ENCODE data around the gene BLZF1. TPM values are rescaled to one million over a fixed set of nuclear protein-coding genes. Genes with fewer than 3 reads are reported as not detected.

The BLZF1 gene
- total and polyA plus RNA-seq, 2 donors (not counting 1 experiment from before 2014, with no cell fraction given) = 5.9 to 21.3 TPM

GRCh38 chr1:169363046-169363730, 4.8 kb upstream of the BLZF1 start:
- DNase-seq (no peak), ATAC-seq (ENCODE audit: low read depth) (no peak)
- Histone ChIP-seq H3K27ac (ENCODE audit: low read length in 2 of 2) (no peak overlapping the region), H3K4me2 (replicated peaks; ENCODE audit: low read depth, low read length, poor library complexity, severe bottlenecking) (no peak overlapping the region), H3K4me3 (ENCODE audit: control extremely low read depth in 1 of 5, extremely low read depth in 1 of 5, insufficient read depth in 1 of 5, low read depth in 2 of 5, low read length in 4 of 5) (no peak overlapping the region), H3K9ac (ENCODE audit: low read length) (no peak overlapping the region), H2AFZ (ENCODE audit: insufficient read depth, low read depth, low read length, poor library complexity, severe bottlenecking) (no peak overlapping the region), H3K27me3 (replicated peaks in 1 of 4; ENCODE audit: control extremely low read depth in 1 of 4, control insufficient read depth in 3 of 4, insufficient read depth in 4 of 4, low read length in 3 of 4) (no peaks in the 10 kb centered on the region), H3K79me2 (ENCODE audit: control insufficient read depth, insufficient read depth, low read length) (peaks cover 14% of the 10 kb centered on the region), H4K20me1 (ENCODE audit: control insufficient read depth, insufficient read depth, low read length, poor library complexity, severe bottlenecking) (no peaks in the 10 kb centered on the region), H3K36me3 (replicated peaks in 1 of 2; ENCODE audit: control extremely low read depth in 1 of 2, control insufficient read depth in 1 of 2, extremely low read depth in 1 of 2, insufficient read depth in 2 of 2, low read length in 1 of 2) (no peaks in the 10 kb centered on the region), H3K4me1 (ENCODE audit: control insufficient read depth in 2 of 2, insufficient read depth in 2 of 2, low read length in 2 of 2) (peaks cover 4 to 5% of the 10 kb centered on the region in 2 donors), H3K9me3 (ENCODE audit: control extremely low read depth in 1 of 3, control insufficient read depth in 2 of 3, insufficient read depth in 1 of 3, low read length in 2 of 3) (no peaks in the 10 kb centered on the region)
- no peak for TF ChIP-seq CTCF (IDR thresholded peaks at IDR 0.05)
- TF ChIP-seq EZH2 (IDR thresholded peaks at IDR 0.05; ENCODE audit: borderline replicate concordance, insufficient read depth, low read depth, low read length, poor library complexity, severe bottlenecking) = no peak
- intact Hi-C loops (cut with micrococcal nuclease) = no loop called here
- POLR2A ChIA-PET = no interaction called here
- H3K27me3 Mint-ChIP-seq = no peaks in the 10 kb centered on the region
- H3K4me3 Mint-ChIP-seq = no peak overlapping the region
- H3K9me3 Mint-ChIP-seq (ENCODE audit: insufficient read depth) = no peaks in the 10 kb centered on the region
- no peak overlapping the region for H3K27ac Mint-ChIP-seq
- 50% methylated on average over 2 of the region's 5 CpGs for WGBS (ENCODE audit: insufficient coverage)
- CTCF ChIA-PET = interaction anchor here (2.2 kb wide), 1 partner anchor 15 kb away, joined by 10 read pairs; no protein-coding TSS in a partner anchor
- H3K4me1 Mint-ChIP-seq = peaks cover 4% of the 10 kb centered on the region

- Histone ChIP-seq H3K27ac (ENCODE audit: low read length in 2 of 2) (no peak overlapping the region), H3K4me3 (ENCODE audit: control extremely low read depth in 1 of 5, extremely low read depth in 1 of 5, insufficient read depth in 1 of 5, low read depth in 2 of 5, low read length in 4 of 5) (no peak overlapping the region), H3K4me1 (ENCODE audit: control insufficient read depth in 2 of 2, insufficient read depth in 2 of 2, low read length in 2 of 2) (peaks cover 6 to 12% of the 10 kb centered on the region in 2 donors), H3K27me3 (replicated peaks in 1 of 4; ENCODE audit: control extremely low read depth in 1 of 4, control insufficient read depth in 3 of 4, insufficient read depth in 4 of 4, low read length in 3 of 4) (no peaks in the 10 kb centered on the region), H4K20me1 (ENCODE audit: control insufficient read depth, insufficient read depth, low read length, poor library complexity, severe bottlenecking) (no peaks in the 10 kb centered on the region), H3K9ac (ENCODE audit: low read length) (no peak overlapping the region), H3K4me2 (replicated peaks; ENCODE audit: low read depth, low read length, poor library complexity, severe bottlenecking) (no peak overlapping the region), H3K79me2 (ENCODE audit: control insufficient read depth, insufficient read depth, low read length) (peaks cover 25% of the 10 kb centered on the region), H2AFZ (ENCODE audit: insufficient read depth, low read depth, low read length, poor library complexity, severe bottlenecking) (no peak overlapping the region), H3K36me3 (replicated peaks in 1 of 2; ENCODE audit: control extremely low read depth in 1 of 2, control insufficient read depth in 1 of 2, extremely low read depth in 1 of 2, insufficient read depth in 2 of 2, low read length in 1 of 2) (no peaks in the 10 kb centered on the region), H3K9me3 (ENCODE audit: control extremely low read depth in 1 of 3, control insufficient read depth in 2 of 3, insufficient read depth in 1 of 3, low read length in 2 of 3) (no peaks in the 10 kb centered on the region)
- 88% methylated on average over 1 of the region's 2 CpGs for WGBS (ENCODE audit: insufficient coverage)
- Mint-ChIP-seq H3K4me1 (peaks cover 8% of the 10 kb centered on the region), H3K27ac (no peak overlapping the region), H3K27me3 (no peaks in the 10 kb centered on the region), H3K4me3 (no peak overlapping the region), H3K9me3 (ENCODE audit: insufficient read depth) (no peaks in the 10 kb centered on the region)
- DNase-seq = no peak
- no peak for ATAC-seq (ENCODE audit: low read depth)
- intact Hi-C loops (cut with micrococcal nuclease) = loop anchor here (5.0 kb wide), 6 partner anchors 182 to 1428 kb away; partner anchors contain the start of genes ATP1B1, DCAF6, MPC2 and SELL
- ChIA-PET CTCF (no interaction called here), POLR2A (no interaction called here)
- TF ChIP-seq CTCF (IDR thresholded peaks at IDR 0.05) (no peak), EZH2 (IDR thresholded peaks at IDR 0.05; ENCODE audit: borderline replicate concordance, insufficient read depth, low read depth, low read length, poor library complexity, severe bottlenecking) (no peak)
Measured at GRCh38 chr1:169364948-169365347, 3.0 kb upstream of the BLZF1 start.
